Heart left ventricle (tissue), 16 donors: ENCODE results near the gene SERHL2. TPM values are rescaled to one million over a fixed set of nuclear protein-coding genes. Genes with fewer than 3 reads are reported as not detected.
A peak's percentile ranks its signal among the peaks of the same experiment; 100 is the strongest.

ENCODE experiments used
- ATAC-seq, 4 donors: fragments of 200-7000 bp; cut with Tn5 transposase; one replicate each; pipeline ENCODE4 v1.9.1; 2020 to 2022; ENCODE audit warnings: moderate library complexity in 4 of 4, mild to moderate bottlenecking in 3 of 4, moderate number of reproducible peaks in 1 of 4
- DNase-seq, 5 donors: peaks; one replicate each; pipeline ENCODE4 v3.0.0-alpha.2; 2020
- H3K27ac ChIP-seq, 12 donors: fragments of 200-600 bp; sonication (generic) in 4 of 12; one replicate each; pipeline versions ENCODE4 v1.5.0 to v1.8.0; 2016 to 2022; ENCODE audit warnings: mild to moderate bottlenecking in 2 of 12
- H3K27me3 ChIP-seq, 9 donors: fragments of 200-600 bp; sonication (generic) in 2 of 9; one replicate each; pipeline versions ENCODE4 v1.5.1 to v1.8.0; 2016 to 2022; ENCODE audit warnings: mild to moderate bottlenecking in 3 of 9
- H3K36me3 ChIP-seq, 9 donors: fragments of 200-600 bp; sonication (generic) in 2 of 9; one replicate each; pipeline versions ENCODE4 v1.5.0 to v1.8.0; 2018 to 2022; ENCODE audit warnings: mild to moderate bottlenecking in 2 of 9
- H3K4me1 ChIP-seq, 12 donors: fragments of 200-600 bp; sonication (generic) in 4 of 12; one replicate each; pipeline versions ENCODE4 v1.5.0 to v1.8.0; 2016 to 2022; ENCODE audit warnings: mild to moderate bottlenecking in 3 of 12
- H3K4me3 ChIP-seq, 12 donors: fragments of 200-600 bp; sonication (generic) in 4 of 12; one replicate each; pipeline versions ENCODE4 v1.5.0 to v1.8.0; 2017 to 2022; ENCODE audit warnings: mild to moderate bottlenecking in 9 of 12, moderate library complexity in 4 of 12
- H3K9me3 ChIP-seq, 12 donors: fragments of 200-600 bp; sonication (generic) in 4 of 12; one replicate each; pipeline versions ENCODE4 v1.5.0 to v1.8.0; 2016 to 2022; ENCODE audit warnings: mild to moderate bottlenecking in 1 of 12
- CTCF ChIP-seq, 12 donors: fragments of 200-600 bp; sonication (generic) in 4 of 12; IDR thresholded peaks; one replicate each; pipeline versions ENCODE4 v1.5.0 to v1.8.0; 2018 to 2022; ENCODE audit warnings: antibody characterized with exemption in 12 of 12, mild to moderate bottlenecking in 5 of 12
- POLR2A ChIP-seq, 2 donors: fragments of 450-650 bp; IDR thresholded peaks; one replicate each; pipeline ENCODE4 v1.6.1; 2017; ENCODE audit warnings: antibody characterized with exemption in 2 of 2, mild to moderate bottlenecking in 2 of 2, moderate library complexity in 2 of 2
- WGBS, 4 donors: extraction: QIAGEN DNeasy Blood & Tissue Kit in 2 of 4; methylation state at CpG; one replicate each; pipeline versions ENCODE4 v1.1.5 to v1.1.7; 2013 to 2018; 5-methylcytosine and 5-hydroxymethylcytosine counted together
- intact Hi-C, 10 donors: fragments of 100-400 bp; cut with DNase I; formaldehyde crosslinking; loops; one replicate each; pipeline versions ENCODE4 v1.11.1 to v1.14.2; 2022
- polyA plus RNA-seq, 2 donors: library from polyadenylated mRNA; stranded (reverse); fragments of 200-250 nt; gene quantifications; one replicate each; pipeline ENCODE4 v1.2.3, GENCODE V29; 2013
- total RNA-seq, 9 donors: library from RNA; depleted of rRNA in 2 of 9; stranded (reverse); fragments of >200 nt in 2 of 9; fragmentation: NEBNext Ultra II Directional in 3 of 9; extraction: Animal tissue kit (Norgen Biotek cat#: 25700) in 3 of 9; gene quantifications; one replicate each; pipeline versions ENCODE4 v1.1.0 to v1.2.4, GENCODE V29; 2016 to 2023
- donor health status: ischemic (EF 13 %, LVEDD 7.1; RV severe dilation, severe dysfunction).
- donor health status: healthy with polysubstance abuse.
- donor health status: DM: no; HTN: yes; CAD: no.
- donor health status: DM: no; HTN: no; CAD: no.
- donor health status: ischemic (EF 25% LVEDD 6.9; RV normal size, moderate dysfunction).
- donor health status: ischemic (EF 25% LVEDD 5.7; RV mildly dilated, moderate dysfunction).
- donor health status: healthy.
- donor health status: DM: yes; HTN: yes; CAD: no.
- donor health status: ischemic (EF 35%, LVEDD 5.7; RV mildly dilated, moderate dysfunction).
- donor health status: nonischemic (EF 11% LVEDD 7.7; RV severe dilation, severe dysfunction).
- donor health status: DM: yes; HTN: yes; CAD: no.
- donor health status: PGD.
- donor health status: ischemic (EF 29% LVEDD 5.4; RV normal size, mild dysfunction).
- donor health status: nonischemic (EF 23%, LVEDD 6.1; RV moderate dilation, normal function).

The SERHL2 gene
- total and polyA plus RNA-seq, 11 donors: 0.90 to 5.3 (median 3.4) TPM

DNA sequence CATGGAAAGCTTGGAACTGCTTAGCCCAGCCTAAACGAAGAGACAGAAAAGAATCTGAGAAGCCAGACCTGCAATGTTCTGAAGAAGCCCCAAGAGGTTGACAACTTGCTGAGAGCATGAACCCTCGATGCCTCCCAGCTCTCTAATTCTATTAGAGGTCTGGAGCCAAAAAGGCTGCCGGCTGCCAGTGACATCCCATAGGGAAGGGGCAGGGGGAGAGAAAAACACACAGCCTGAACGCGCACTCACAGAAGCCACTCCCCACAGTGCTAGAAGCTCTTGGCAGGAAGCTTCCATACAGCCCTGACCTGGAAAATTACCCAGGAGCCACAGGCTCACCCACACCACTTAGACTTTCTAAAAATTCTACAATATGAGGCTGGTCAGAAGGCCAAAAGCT is 42.6 kb downstream of the SERHL2 start:
- TF ChIP-seq POLR2A (IDR thresholded peaks at IDR 0.05): no peak
- no peak for TF ChIP-seq CTCF (IDR thresholded peaks at IDR 0.05)
- WGBS, 4 donors: 22 to 39% (median 24%) methylated on average over 5 of the region's 5 CpGs
- H3K27ac ChIP-seq: peak overlapping the region in 11 of 12 donors; percentile 52 to 86 (median 72)
- ATAC-seq (peak; percentile 84 to 90 (median 87)), DNase-seq (peak; percentile 39 to 72 (median 62))
- no peaks in the 10 kb centered on the region for H3K9me3 ChIP-seq
- H3K36me3 ChIP-seq: peaks cover 0 to 100% (median 98%) of the 10 kb centered on the region in 9 donors
- H3K4me3 ChIP-seq: no peak overlapping the region
- H3K27me3 ChIP-seq: no peaks in the 10 kb centered on the region
- intact Hi-C loops: no loop called here
- peaks cover 3 to 35% (median 18%) of the 10 kb centered on the region in 12 donors for H3K4me1 ChIP-seq

GRCh38 chr22:42596863-42597530 is 43.2 kb downstream of the SERHL2 start:
- Histone ChIP-seq H3K9me3 (no peaks in the 10 kb centered on the region), H3K4me3 (no peak overlapping the region), H3K27ac (peak overlapping the region in 11 of 12 donors; percentile 52 to 86 (median 72)), H3K4me1 (peaks cover 3 to 35% (median 18%) of the 10 kb centered on the region in 12 donors), H3K27me3 (no peaks in the 10 kb centered on the region), H3K36me3 (peaks cover 0 to 100% (median 98%) of the 10 kb centered on the region in 9 donors)
- TF ChIP-seq POLR2A (IDR thresholded peaks at IDR 0.05): no peak
- no peak for TF ChIP-seq CTCF (IDR thresholded peaks at IDR 0.05)
- 68 to 74% (median 68%) methylated on average over 11 of the region's 11 CpGs for WGBS, 4 donors
- intact Hi-C loops: no loop called here
- DNase-seq (peak in 1 of 5 donors; percentile 37), ATAC-seq (peak in 1 of 4 donors; percentile 29)

GRCh38 chr22:42601879-42602465 is 48.2 kb downstream of the SERHL2 start:
- H3K9me3 ChIP-seq: no peaks in the 10 kb centered on the region
- peaks cover 0 to 86% (median 73%) of the 10 kb centered on the region in 9 donors for H3K36me3 ChIP-seq
- H3K4me3 ChIP-seq: no peak overlapping the region
- peaks cover under 1 to 35% (median 20%) of the 10 kb centered on the region in 12 donors for H3K4me1 ChIP-seq
- no peaks in the 10 kb centered on the region for H3K27me3 ChIP-seq
- DNase-seq: peak in 1 of 5 donors; percentile 11
- 93 to 96% (median 96%) methylated on average over 6 of the region's 6 CpGs for WGBS, 4 donors
- intact Hi-C loops: no loop called here
- ATAC-seq: no peak
- H3K27ac ChIP-seq: no peak overlapping the region
- TF ChIP-seq CTCF (IDR thresholded peaks at IDR 0.05) (no peak), POLR2A (IDR thresholded peaks at IDR 0.05) (no peak)

DNA sequence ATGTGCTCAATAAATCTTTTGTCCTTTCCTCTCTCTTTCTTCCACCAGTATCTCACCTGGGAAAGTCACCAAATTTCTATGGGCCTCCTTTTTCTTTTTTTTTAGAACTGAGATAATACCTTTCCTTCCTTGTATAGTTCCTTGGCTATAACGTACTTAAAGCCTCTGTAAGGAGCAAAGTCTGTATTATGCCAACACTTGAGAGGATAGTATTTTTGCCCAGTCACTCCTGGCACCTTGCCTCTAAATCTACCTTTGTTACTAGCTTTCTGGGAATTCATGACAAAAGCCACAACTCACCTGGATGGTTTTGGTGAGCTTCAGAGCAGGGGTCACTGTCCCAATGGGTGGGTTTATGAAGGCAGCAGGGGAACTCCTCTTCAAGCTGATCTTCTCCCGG is 48.7 kb downstream of the SERHL2 start:
- WGBS, 4 donors: 64 to 75% (median 72%) methylated on average over 2 of the region's 2 CpGs
- ATAC-seq: no peak

More for the DNA sequence above, 48.7 kb downstream of the SERHL2 start:
- Histone ChIP-seq H3K4me1 (peaks cover 0 to 30% (median 15%) of the 10 kb centered on the region in 12 donors), H3K9me3 (no peaks in the 10 kb centered on the region), H3K4me3 (no peak overlapping the region), H3K27ac (no peak overlapping the region), H3K36me3 (peaks cover 0 to 81% (median 68%) of the 10 kb centered on the region in 9 donors), H3K27me3 (no peaks in the 10 kb centered on the region)
- TF ChIP-seq POLR2A (IDR thresholded peaks at IDR 0.05) (no peak), CTCF (IDR thresholded peaks at IDR 0.05) (no peak)
- intact Hi-C loops: no loop called here
- no peak for DNase-seq
